ENCODE measurements around the gene ORM2.

The ORM2 gene

GRCh38 chr9:114371973-114372917 is 42.6 kb downstream of the ORM2 start:
- DNase-seq (ENCODE audit: low read depth), result no peak

GRCh38 chr9:114372921-114373448 is 43.3 kb downstream of the ORM2 start:
- no peak for DNase-seq (ENCODE audit: low read depth)

- DNase-seq (ENCODE audit: low read depth), result no peak
Observed at GRCh38 chr9:114373960-114374730, 44.5 kb downstream of the ORM2 start.

- no peak for DNase-seq (ENCODE audit: low read depth)
Observed at GRCh38 chr9:114374936-114375335, 45.3 kb downstream of the ORM2 start.

- no peak for DNase-seq (ENCODE audit: low read depth)
Observed at GRCh38 chr9:114375386-114376175, 45.9 kb downstream of the ORM2 start.

GRCh38 chr9:114376586-114377445 is 47.1 kb downstream of the ORM2 start:
- no peak for DNase-seq (ENCODE audit: low read depth)

GRCh38 chr9:114378016-114378415 is 48.3 kb downstream of the ORM2 start:
- no peak for DNase-seq (ENCODE audit: low read depth)

GRCh38 chr9:114378883-114379282 is 49.2 kb downstream of the ORM2 start:
- DNase-seq (ENCODE audit: low read depth), result no peak
